NCI-H1694 treated with DMSO at 0.1 percent for 48 hours (cell line): Measurements from ENCODE around the gene CREB3L2.

ENCODE experiments used
- DNase-seq: peaks from one replicate; lab custom pipeline; 2025; lab: John Stamatoyannopoulos, UW

CREB3L2 gene

GRCh38 chr7:137950967-137951366 is 50.9 kb downstream of the CREB3L2 start:
- DNase-seq, result no peak

- no peak for DNase-seq
Measured at GRCh38 chr7:137950263-137950621, 51.6 kb downstream of the CREB3L2 start.

- no peak for DNase-seq
Measured at GRCh38 chr7:137949416-137950262, 52.2 kb downstream of the CREB3L2 start.

GRCh38 chr7:137948845-137949330 is 53.0 kb downstream of the CREB3L2 start:
- DNase-seq, result no peak

GRCh38 chr7:137948083-137948844 is 53.6 kb downstream of the CREB3L2 start:
- DNase-seq, result no peak

GRCh38 chr7:137947046-137947445 is 54.8 kb downstream of the CREB3L2 start:
- no peak for DNase-seq

GRCh38 chr7:137946011-137946410 is 55.9 kb downstream of the CREB3L2 start:
- DNase-seq, result no peak

- DNase-seq, result no peak
Measured at GRCh38 chr7:137944168-137944567, 57.7 kb downstream of the CREB3L2 start.

GRCh38 chr7:137943132-137943551 is 58.7 kb downstream of the CREB3L2 start:
- DNase-seq, result no peak

GRCh38 chr7:137942484-137943115 is 59.3 kb downstream of the CREB3L2 start:
- DNase-seq, result no peak

- no peak for DNase-seq
Measured at GRCh38 chr7:137940656-137941518, 61.0 kb downstream of the CREB3L2 start.

GRCh38 chr7:137940218-137940617 is 61.7 kb downstream of the CREB3L2 start:
- no peak for DNase-seq

- no peak for DNase-seq
Measured at GRCh38 chr7:137937202-137937560, 64.7 kb downstream of the CREB3L2 start.

- DNase-seq, result no peak
Measured at GRCh38 chr7:137936509-137937201, 65.2 kb downstream of the CREB3L2 start.

- no peak for DNase-seq
Measured at GRCh38 chr7:137935884-137936508, 65.9 kb downstream of the CREB3L2 start.

- no peak for DNase-seq
Measured at GRCh38 chr7:137934941-137935883, 66.7 kb downstream of the CREB3L2 start.

GRCh38 chr7:137934176-137934826 is 67.6 kb downstream of the CREB3L2 start:
- DNase-seq, result no peak

- no peak for DNase-seq
Measured at GRCh38 chr7:137933270-137934017, 68.4 kb downstream of the CREB3L2 start.
